WTC11 (cell line): ENCODE measurements around the gene MYO3A. TPM values are rescaled to one million over a fixed set of nuclear protein-coding genes. Genes with fewer than 3 reads are reported as not detected.
"Not testable (repeated sequence)": the region's sequence is repeated elsewhere in the genome, so short reads cannot be mapped to it uniquely, and the experiment has no call there.

Source experiments
- ATAC-seq: fragments of 200-7000 bp; cut with Tn5 transposase; 2 replicates; pipeline ENCODE4 v1.10.0; 2021; ENCODE audit warnings: mild to moderate bottlenecking, moderate library complexity
- CTCF ChIA-PET: fragments of 300-600 bp; sonication (Branson Sonifier 250); formaldehyde crosslinking; loops from one replicate; lab custom pipeline; 2021; ENCODE audit warnings: antibody characterized with exemption; lab: Charles Lee
- POLR2A ChIA-PET: fragments of 350-600 bp; sonication (Branson Sonifier 250); formaldehyde crosslinking; loops from one replicate; lab custom pipeline; 2021; ENCODE audit warnings: antibody characterized with exemption; lab: Charles Lee
- DNase-seq: peaks from one replicate; pipeline ENCODE4 v3.0.0; 2021; ENCODE audit warnings: low spot score
- H3K27ac Mint-ChIP-seq: 2 replicates; pipeline ENCODE4 v1.8.0; 2021; ENCODE audit warnings: mixed read lengths
- H3K27me3 Mint-ChIP-seq: 2 replicates; pipeline ENCODE4 v1.8.0; 2021; ENCODE audit warnings: low read depth, mild to moderate bottlenecking, moderate library complexity, mixed read lengths
- H3K36me3 Mint-ChIP-seq: 2 replicates; pipeline ENCODE4 v1.8.0; 2021; ENCODE audit warnings: mixed read lengths
- H3K4me1 Mint-ChIP-seq: 2 replicates; pipeline ENCODE4 v1.8.0; 2022; ENCODE audit warnings: mixed read lengths
- H3K4me3 Mint-ChIP-seq: 2 replicates; pipeline ENCODE4 v1.8.0; 2021; ENCODE audit warnings: mild to moderate bottlenecking, moderate library complexity, mixed read lengths
- H3K9me3 Mint-ChIP-seq: 2 replicates; pipeline ENCODE4 v1.8.0; 2021; ENCODE audit warnings: mixed read lengths
- AFF4 ChIP-seq: sonication (generic); formaldehyde crosslinking; IDR thresholded peaks from 2 replicates; pipeline ENCODE4 v1.8.1; 2023; ENCODE audit warnings: mild to moderate bottlenecking, missing genetic modification reagents, borderline replicate concordance
- ATF2 ChIP-seq: sonication (generic); formaldehyde crosslinking; IDR thresholded peaks from 2 replicates; pipeline ENCODE4 v1.8.1; 2022; ENCODE audit warnings: low read depth, missing genetic modification reagents, borderline replicate concordance
- CBFB ChIP-seq: sonication (generic); formaldehyde crosslinking; IDR thresholded peaks from 2 replicates; pipeline ENCODE4 v1.8.1; 2022; ENCODE audit warnings: mild to moderate bottlenecking, low read depth, missing genetic modification reagents
- CREB1 ChIP-seq: sonication (generic); formaldehyde crosslinking; IDR thresholded peaks from 2 replicates; pipeline ENCODE4 v1.8.0; 2023; ENCODE audit warnings: mild to moderate bottlenecking, missing genetic modification reagents
- E2F1 ChIP-seq: sonication (generic); formaldehyde crosslinking; IDR thresholded peaks from 2 replicates; pipeline ENCODE4 v1.8.0; 2022; ENCODE audit warnings: mild to moderate bottlenecking, missing genetic modification reagents
- EMX1 ChIP-seq: fragments of 250-450 bp; sonication (Bioruptor Pico); IDR thresholded peaks from 2 replicates; pipeline ENCODE4 v1.8.0; 2021; ENCODE audit warnings: mild to moderate bottlenecking
- FOXJ3 ChIP-seq: sonication (generic); formaldehyde crosslinking; IDR thresholded peaks from 2 replicates; pipeline ENCODE4 v1.9.0; 2021; ENCODE audit warnings: missing genetic modification reagents, mild to moderate bottlenecking, borderline replicate concordance
- JAZF1 ChIP-seq: fragments of 250-450 bp; sonication (Bioruptor Pico); IDR thresholded peaks from 2 replicates; pipeline ENCODE4 v1.9.0; 2021; ENCODE audit warnings: moderate library complexity, mild to moderate bottlenecking, inconsistent platforms
- MXD4 ChIP-seq: fragments of 250-450 bp; sonication (Bioruptor Pico); IDR thresholded peaks from 2 replicates; pipeline ENCODE4 v1.8.0; 2021; ENCODE audit warnings: mild to moderate bottlenecking, moderate library complexity, borderline replicate concordance
- RELA ChIP-seq: sonication (generic); formaldehyde crosslinking; IDR thresholded peaks from 2 replicates; pipeline ENCODE4 v1.8.1; 2022; ENCODE audit warnings: missing genetic modification reagents, mild to moderate bottlenecking, borderline replicate concordance
- RORB ChIP-seq: fragments of 250-450 bp; sonication (Bioruptor Pico); IDR thresholded peaks from 2 replicates; pipeline ENCODE4 v1.9.0; 2021; ENCODE audit warnings: mild to moderate bottlenecking
- SMAD4 ChIP-seq: sonication (generic); formaldehyde crosslinking; IDR thresholded peaks from 2 replicates; pipeline ENCODE4 v1.8.0; 2022; ENCODE audit warnings: mild to moderate bottlenecking, missing genetic modification reagents
- SOX15 ChIP-seq: fragments of 250-450 bp; sonication (Bioruptor Pico); IDR thresholded peaks from 2 replicates; pipeline ENCODE4 v1.9.0; 2021; ENCODE audit warnings: mild to moderate bottlenecking
- STAT6 ChIP-seq: sonication (generic); formaldehyde crosslinking; conservative IDR thresholded peaks from 2 replicates; pipeline ENCODE4 v1.8.1; 2023; ENCODE audit warnings: mild to moderate bottlenecking, low read depth, missing genetic modification reagents, moderate library complexity
- TCF7 ChIP-seq: sonication (generic); formaldehyde crosslinking; IDR thresholded peaks from 2 replicates; pipeline ENCODE4 v1.8.0; 2022; ENCODE audit warnings: mild to moderate bottlenecking, low read depth, missing genetic modification reagents, moderate library complexity
- ZNF138 ChIP-seq: sonication (generic); formaldehyde crosslinking; conservative IDR thresholded peaks from 2 replicates; pipeline ENCODE4 v1.8.1; 2022; ENCODE audit warnings: mild to moderate bottlenecking, moderate library complexity, missing genetic modification reagents
- ZNF416 ChIP-seq: fragments of 250-450 bp; sonication (Bioruptor Pico); IDR thresholded peaks from 2 replicates; pipeline ENCODE4 v1.9.0; 2021; ENCODE audit warnings: mild to moderate bottlenecking, inconsistent platforms
- total RNA-seq: library from RNA; stranded (reverse); gene quantifications from 3 replicates; pipeline ENCODE4 v1.2.3, GENCODE V29; 2021
- TF ChIP-seq, protein P1 (sequence below): sonication (generic); formaldehyde crosslinking; conservative IDR thresholded peaks from 2 replicates; pipeline ENCODE4 v1.8.1; 2022; ENCODE audit warnings: mild to moderate bottlenecking, missing genetic modification reagents
- TF ChIP-seq, protein P2 (sequence below): fragments of 250-450 bp; sonication (Bioruptor Pico); IDR thresholded peaks from 2 replicates; pipeline ENCODE4 v1.9.0; 2021; ENCODE audit warnings: mild to moderate bottlenecking, borderline replicate concordance

MYO3A gene
- total RNA-seq, 1 experiment from 2014 or later, result 3.7 TPM

- TF ChIP-seq ATF2 (no peak), CBFB (CRISPR knock-in tag) (no peak)
- TF ChIP-seq, all 79 proteins: peak for 0
Observed at GRCh38 chr10:26095781-26096180, 161.8 kb downstream of the MYO3A start (continued).

- H3K4me1 Mint-ChIP-seq, H3K27me3 Mint-ChIP-seq, H3K4me3 Mint-ChIP-seq, DNase-seq, POLR2A ChIA-PET, H3K27ac Mint-ChIP-seq, ATAC-seq, CTCF ChIA-PET: not testable (repeated sequence)
- Mint-ChIP-seq H3K36me3 (peaks cover 21% of the 10 kb centered on the region), H3K9me3 (peaks cover 32% of the 10 kb centered on the region)
Observed at GRCh38 chr10:26097549-26097948, 163.5 kb downstream of the MYO3A start.

DNA sequence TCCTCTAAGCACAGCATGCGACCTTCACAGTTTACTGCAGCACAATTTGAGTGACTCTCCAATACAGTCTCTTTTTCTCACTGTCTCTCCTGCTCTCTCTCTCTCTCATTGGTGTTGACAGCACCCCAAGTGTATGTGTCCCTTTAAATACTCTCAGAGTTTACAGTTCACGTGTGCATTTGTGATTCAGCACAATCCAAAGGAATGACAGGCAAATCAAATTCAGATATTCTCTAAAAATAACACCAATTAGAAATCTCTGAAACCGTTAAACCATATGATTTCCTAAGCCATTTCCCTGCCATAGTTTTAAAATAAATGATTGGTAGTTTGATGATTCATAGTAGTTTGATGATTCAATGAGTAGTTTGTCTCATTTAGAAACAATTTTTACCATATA is 178.5 kb downstream of the MYO3A start:
- CTCF ChIA-PET, result interaction anchor here (1.4 kb wide), 1 partner anchor 45 kb away, joined by 3 read pairs; no protein-coding TSS in a partner anchor
- Mint-ChIP-seq H3K27ac (no peak overlapping the region), H3K36me3 (no peaks in the 10 kb centered on the region), H3K4me3 (no peak overlapping the region), H3K4me1 (no peaks in the 10 kb centered on the region), H3K9me3 (no peaks in the 10 kb centered on the region), H3K27me3 (no peaks in the 10 kb centered on the region)
- ATAC-seq (no peak), DNase-seq (no peak)
- POLR2A ChIA-PET, result no interaction called here
- TF ChIP-seq SMAD4 (no peak), JAZF1 (CRISPR knock-in tag) (no peak), ZNF138 (no peak), RORB (CRISPR knock-in tag) (no peak), RELA (CRISPR knock-in tag) (no peak), MXD4 (CRISPR knock-in tag) (no peak), E2F1 (CRISPR knock-in tag) (no peak), ZNF416 (CRISPR knock-in tag) (no peak), FOXJ3 (CRISPR knock-in tag) (no peak), TCF7 (CRISPR knock-in tag) (no peak), EMX1 (CRISPR knock-in tag) (no peak), AFF4 (CRISPR knock-in tag) (no peak), CREB1 (no peak), STAT6 (CRISPR knock-in tag) (no peak), SOX15 (CRISPR knock-in tag) (no peak)
- TF ChIP-seq, protein P1, sequence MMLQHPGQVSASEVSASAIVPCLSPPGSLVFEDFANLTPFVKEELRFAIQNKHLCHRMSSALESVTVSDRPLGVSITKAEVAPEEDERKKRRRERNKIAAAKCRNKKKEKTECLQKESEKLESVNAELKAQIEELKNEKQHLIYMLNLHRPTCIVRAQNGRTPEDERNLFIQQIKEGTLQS (CRISPR knock-in tag), result no peak
- TF ChIP-seq, protein P2, sequence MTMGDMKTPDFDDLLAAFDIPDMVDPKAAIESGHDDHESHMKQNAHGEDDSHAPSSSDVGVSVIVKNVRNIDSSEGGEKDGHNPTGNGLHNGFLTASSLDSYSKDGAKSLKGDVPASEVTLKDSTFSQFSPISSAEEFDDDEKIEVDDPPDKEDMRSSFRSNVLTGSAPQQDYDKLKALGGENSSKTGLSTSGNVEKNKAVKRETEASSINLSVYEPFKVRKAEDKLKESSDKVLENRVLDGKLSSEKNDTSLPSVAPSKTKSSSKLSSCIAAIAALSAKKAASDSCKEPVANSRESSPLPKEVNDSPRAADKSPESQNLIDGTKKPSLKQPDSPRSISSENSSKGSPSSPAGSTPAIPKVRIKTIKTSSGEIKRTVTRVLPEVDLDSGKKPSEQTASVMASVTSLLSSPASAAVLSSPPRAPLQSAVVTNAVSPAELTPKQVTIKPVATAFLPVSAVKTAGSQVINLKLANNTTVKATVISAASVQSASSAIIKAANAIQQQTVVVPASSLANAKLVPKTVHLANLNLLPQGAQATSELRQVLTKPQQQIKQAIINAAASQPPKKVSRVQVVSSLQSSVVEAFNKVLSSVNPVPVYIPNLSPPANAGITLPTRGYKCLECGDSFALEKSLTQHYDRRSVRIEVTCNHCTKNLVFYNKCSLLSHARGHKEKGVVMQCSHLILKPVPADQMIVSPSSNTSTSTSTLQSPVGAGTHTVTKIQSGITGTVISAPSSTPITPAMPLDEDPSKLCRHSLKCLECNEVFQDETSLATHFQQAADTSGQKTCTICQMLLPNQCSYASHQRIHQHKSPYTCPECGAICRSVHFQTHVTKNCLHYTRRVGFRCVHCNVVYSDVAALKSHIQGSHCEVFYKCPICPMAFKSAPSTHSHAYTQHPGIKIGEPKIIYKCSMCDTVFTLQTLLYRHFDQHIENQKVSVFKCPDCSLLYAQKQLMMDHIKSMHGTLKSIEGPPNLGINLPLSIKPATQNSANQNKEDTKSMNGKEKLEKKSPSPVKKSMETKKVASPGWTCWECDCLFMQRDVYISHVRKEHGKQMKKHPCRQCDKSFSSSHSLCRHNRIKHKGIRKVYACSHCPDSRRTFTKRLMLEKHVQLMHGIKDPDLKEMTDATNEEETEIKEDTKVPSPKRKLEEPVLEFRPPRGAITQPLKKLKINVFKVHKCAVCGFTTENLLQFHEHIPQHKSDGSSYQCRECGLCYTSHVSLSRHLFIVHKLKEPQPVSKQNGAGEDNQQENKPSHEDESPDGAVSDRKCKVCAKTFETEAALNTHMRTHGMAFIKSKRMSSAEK (CRISPR knock-in tag), result no peak
